ENCODE measurements around the gene PPP1R7.
"Not testable (repeated sequence)": the region's sequence is repeated elsewhere in the genome, so short reads cannot be mapped to it uniquely, and the experiment has no call there.

Gene PPP1R7

DNA sequence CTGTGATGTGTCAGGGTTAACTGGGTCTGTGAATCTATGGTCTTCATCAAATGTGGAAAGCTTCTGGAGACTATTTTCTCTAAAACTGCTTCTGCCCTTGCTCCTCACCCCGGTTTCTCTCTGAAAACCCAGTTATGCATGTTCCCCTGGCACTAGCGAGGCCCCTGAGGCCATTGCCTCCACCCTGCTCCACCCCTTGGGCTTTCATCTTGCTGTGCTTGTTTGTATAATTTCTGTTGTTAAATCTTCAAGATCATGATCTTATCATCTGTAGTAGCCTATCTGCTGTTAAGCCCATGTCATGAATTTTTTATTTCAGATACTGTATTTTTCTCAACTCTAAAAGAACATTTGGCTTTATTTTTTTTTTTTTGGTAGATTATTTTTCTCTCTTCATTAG, 23.3 kb downstream of the PPP1R7 start:
- DNase-seq, result no peak

DNA sequence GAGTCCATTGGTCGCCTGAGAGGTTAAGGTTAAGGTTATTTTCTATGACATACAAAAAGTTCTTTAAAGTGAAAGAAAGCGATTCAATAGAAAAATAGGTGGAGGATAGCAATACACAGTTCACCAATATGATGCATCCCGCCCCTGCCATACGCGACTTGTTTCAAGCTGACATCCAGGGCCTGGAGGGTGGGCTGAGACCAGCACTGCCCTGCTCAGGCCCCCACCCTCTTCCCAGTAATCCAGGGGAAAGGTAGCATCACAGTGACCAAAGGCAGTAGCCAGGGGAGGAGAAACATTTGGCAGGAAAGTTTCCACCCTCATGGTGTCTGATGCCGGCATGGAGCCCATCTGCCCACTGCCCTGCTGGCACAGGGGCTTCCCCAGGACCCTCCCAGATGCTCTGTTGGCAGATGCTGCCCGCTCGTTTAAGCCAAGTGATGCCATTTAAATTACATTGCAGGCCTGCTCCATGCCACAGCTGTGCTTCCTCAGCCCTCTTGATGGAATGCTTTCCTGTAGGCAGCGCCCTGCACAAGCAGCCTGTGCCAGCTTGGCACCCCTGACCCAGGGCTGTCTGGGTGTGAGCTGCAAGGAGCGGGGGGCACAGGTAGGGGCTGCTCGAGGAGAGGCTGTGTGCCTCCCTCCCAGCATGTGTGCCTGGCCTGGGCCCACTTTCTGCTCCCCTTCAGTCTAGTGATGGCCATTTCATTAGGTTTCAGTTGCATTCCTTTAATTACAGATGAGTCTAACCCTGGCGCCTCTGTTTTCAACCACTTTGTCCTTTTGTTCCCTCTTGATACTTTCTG, 27.5 kb downstream of the PPP1R7 start:
- no peak for DNase-seq

DNA sequence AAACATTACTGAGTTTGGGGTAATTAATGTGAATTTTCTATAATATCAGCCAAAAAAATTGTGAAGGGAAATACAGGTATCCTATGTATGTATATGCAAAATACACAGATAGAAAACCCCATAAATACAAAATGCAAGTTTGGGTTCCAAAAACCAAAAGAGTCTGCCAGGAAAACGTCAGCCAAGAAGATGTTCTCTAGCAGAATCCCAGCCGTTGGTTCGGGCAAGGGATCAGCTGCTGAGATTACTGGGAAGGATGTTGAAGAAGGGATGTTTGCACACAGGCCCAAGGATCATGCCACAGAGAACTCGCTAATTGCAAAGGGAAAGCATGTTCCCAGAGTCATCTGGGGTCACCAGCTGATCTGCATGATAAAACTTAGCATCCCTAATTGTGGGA, 28.7 kb downstream of the PPP1R7 start:
- DNase-seq, result no peak

DNA sequence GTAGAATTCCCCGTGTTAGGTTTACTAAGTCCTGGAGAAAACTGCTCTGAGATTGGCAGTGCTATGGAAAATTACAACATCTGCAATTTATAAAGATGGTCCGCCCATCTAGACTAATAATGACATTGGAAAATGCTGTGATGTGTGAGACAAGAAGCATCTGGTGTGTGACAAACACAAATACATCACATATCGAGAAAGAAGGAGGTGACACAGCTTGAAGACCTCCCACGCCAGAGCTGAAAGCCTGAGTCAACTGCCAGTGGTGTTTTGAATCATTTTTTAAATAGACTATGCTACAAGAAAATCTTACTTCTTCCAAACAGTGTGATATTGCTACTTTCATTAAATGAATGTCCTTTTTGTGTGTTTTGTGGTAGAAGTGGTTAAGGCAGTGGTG, 29.6 kb downstream of the PPP1R7 start:
- no peak for DNase-seq

DNA sequence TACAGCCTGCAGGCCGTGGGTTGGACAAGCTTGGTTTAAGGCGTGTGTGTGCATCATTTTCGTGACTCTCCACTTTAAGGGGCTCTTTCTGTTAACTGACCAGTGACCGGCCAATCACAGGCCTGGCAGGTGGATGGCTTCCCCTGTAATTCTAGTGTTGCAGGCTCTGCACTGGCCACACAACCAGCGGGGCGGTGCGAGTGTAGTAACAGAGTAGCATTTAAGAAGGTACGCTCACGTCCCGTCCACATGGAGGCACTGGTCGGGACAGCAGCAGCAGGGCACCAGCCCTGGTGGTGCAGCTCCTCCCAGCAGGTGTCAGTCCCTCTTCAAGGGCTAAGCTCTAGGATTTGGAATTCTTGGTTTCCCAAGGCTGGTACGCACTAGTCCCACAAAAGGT, 30.2 kb downstream of the PPP1R7 start:
- no peak for DNase-seq

DNA sequence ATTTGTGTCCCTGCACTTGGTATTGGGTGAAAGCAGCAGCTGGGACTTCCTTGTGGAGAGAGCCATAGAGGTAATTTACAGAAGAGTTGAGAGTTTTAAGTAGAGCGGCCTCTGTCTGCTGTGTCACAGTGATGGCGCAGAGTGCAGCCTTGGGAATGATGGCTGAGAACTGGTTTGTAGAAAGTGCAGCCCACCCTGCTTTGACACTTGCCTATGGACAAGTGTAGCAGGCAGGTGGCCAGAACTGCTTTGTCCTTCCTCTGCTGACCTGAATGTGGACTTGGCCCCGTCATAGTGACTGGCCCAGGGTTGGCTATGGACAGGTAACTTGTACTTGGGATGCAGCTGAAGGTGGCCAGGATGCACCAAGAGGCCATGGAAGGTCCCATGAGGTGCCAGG, 31.9 kb downstream of the PPP1R7 start:
- no peak for DNase-seq

DNA sequence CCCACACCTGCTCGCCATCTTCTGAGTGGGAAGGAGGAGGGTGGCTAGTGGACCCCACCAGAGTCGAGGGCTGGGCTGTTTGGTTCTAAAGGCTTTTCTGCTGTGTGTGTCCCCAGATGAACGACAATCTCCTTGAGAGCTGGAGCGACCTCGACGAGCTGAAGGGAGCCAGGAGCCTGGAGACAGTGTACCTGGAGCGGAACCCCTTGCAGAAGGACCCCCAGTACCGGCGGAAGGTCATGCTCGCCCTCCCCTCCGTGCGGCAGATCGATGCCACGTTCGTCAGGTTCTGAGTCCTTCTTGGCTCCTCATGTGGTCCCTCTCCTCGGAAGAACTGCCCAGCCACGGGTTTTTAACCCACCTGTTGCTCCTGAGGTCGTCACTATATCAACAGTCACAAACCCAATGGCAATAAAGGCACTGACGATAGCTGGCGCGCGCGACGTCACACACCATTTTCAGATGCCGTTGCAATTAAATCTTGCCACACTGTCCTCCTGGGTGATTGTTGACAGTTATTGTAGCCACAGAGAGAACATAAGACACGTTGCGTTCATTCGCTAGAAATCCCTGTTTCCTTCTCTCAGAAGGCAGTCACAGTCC, 32.4 kb downstream of the PPP1R7 start:
- no peak for DNase-seq

DNA sequence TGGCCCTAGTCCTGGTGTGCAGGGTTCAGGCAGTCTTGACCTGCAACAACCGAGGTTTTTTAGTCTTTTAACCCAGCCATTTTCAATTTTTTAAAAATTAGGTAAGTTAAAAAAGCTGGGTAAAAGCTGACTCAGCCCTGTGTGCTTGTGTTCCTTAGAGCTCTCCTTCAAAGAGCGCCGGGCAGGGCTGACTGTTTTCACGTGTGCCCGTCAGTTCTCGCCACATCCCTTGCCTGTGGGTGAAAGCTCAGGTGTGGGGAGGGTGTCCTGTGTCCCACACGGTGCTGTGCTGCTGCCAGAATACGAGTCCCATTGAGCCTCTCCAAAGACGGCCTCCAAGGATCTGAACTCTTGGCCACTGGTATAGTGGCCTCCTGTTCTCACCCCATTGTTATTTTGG, 33.0 kb downstream of the PPP1R7 start:
- DNase-seq, result no peak

DNA sequence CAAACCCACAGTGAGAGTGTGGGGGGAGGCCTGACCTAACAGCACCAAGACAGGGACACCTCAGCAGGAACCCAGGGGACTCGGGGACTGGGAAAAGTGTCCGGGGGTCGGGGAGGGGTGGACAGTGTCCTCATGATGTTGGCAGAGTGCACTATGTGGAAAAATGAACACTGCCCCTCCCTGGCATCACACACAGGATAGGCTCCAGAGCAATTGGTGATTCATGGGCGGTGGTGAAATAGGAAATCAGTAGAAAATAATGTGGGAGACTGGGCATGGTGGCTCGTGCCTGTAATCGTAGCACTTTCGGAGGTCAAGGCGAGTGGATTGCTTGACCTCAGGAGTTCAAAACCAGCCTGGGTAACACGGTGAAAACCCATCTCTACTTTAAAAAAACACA, 34.6 kb downstream of the PPP1R7 start:
- no peak for DNase-seq

DNA sequence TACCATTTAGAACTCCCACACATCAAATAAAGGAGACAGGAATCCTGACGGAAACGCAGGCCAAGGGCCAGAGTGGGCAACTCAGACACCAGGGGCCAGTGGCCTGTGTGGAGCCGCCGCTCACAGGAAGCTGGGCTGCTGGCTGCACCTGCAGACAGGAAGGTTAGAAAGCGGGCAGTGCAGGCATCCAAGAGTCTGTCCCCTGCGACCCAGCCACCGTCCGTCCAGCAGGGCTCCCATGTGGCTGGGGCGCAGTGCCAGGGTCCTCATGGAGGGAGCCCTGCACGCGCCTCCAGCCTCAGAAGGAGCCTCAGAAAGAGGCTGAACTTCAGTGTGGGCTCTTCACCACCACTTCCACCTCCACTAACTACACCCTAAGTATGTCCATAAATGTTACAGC, 35.7 kb downstream of the PPP1R7 start:
- no peak for DNase-seq

DNA sequence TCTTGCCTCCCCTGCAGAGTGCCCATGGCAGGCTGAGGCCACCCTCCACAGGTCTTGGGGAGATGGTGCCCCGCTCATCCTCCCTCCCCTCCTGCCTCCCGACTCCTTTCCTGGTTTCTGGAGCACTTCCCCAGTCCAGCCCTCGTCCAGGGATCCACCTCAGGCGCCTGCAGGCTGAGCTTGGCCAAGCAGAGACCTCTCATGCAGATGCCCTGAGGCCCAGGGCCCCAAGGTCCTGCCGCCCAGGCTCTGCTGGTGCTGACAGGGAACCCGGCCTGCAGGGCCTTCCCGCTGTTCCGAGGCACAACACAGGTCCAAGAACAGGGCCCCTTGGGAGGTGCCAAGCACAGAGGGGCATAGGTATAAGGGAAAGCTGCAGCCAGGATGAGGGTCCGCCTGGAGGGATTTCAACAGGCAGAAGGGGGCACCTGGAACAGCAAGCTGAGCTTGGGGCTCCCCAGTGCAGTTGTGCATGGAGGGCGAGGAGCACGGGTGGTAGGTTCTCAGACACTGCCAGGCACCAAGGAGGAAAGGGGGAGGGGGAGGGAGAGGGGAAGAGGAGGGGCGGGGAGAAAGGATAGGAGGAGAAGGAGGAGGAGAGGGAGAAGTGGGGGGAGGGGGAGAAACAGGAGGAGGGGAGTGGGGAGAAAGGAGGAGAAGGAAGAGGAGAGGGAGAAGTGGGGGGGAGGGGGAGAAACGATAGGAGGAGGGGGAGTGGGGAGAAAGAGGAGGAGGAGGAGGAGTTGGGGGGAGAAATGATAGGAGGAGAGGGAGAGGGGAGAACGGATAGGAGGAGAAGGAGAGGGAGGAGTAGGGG, 37.0 kb downstream of the PPP1R7 start:
- no peak for DNase-seq

DNA sequence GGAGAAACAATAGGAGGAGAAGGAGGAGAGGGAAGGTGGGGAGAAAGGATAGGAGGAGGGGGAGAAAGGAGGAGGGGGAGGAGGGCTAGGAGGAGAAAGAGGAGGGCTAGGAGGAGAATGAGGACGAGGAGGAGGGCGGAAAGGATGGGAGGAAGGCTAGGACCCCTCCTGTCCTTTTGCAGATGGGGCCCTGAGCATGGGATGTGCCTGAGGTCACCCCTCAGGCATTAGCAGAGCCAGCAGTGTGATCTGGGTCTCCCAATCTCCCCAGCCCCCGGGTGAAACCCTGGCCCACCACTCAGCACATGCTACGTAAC, 37.6 kb downstream of the PPP1R7 start:
- no peak for DNase-seq

DNA sequence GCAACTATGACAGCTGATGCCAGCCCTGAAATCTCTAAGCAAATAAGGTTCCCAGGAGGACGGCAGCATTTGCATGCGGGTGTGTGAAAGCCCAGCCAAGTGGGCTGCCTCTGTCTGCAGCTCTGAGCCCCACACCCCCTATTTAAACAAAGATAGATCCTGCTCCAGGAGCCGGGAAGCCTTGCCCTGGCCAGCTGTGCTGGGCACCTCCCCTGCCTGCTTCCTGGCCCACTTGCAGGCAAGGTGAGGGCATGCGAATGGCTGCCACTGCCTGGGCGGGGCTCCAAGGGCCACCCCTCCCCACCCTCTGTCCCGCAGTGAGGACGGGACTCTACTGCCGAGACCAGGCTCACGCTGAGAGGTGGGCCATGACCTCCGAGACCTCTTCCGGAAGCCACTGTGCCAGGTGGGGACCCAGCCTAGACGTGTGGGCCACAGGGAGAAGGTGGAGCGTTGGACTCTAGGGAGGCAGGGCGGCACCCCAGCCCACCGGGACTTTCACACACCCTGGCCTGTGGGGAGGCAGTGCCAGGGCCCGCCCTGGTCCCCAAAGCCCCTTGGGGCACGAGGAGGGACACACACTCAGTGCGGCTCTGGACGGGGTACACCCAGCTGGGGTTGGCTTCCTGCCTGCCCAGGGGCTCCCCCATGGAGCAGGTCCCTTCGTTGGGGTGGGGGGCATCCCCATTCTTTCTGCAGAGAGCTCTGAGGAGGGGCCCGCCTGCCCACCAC, 38.3 kb downstream of the PPP1R7 start, which contains the start of gene ANO7:
TSS of gene ANO7 (plus strand) at position 317 of the 732 bp plus-strand sequence. CDS start 1,387 bp downstream, outside the sequence.
- DNase-seq, result no peak

DNA sequence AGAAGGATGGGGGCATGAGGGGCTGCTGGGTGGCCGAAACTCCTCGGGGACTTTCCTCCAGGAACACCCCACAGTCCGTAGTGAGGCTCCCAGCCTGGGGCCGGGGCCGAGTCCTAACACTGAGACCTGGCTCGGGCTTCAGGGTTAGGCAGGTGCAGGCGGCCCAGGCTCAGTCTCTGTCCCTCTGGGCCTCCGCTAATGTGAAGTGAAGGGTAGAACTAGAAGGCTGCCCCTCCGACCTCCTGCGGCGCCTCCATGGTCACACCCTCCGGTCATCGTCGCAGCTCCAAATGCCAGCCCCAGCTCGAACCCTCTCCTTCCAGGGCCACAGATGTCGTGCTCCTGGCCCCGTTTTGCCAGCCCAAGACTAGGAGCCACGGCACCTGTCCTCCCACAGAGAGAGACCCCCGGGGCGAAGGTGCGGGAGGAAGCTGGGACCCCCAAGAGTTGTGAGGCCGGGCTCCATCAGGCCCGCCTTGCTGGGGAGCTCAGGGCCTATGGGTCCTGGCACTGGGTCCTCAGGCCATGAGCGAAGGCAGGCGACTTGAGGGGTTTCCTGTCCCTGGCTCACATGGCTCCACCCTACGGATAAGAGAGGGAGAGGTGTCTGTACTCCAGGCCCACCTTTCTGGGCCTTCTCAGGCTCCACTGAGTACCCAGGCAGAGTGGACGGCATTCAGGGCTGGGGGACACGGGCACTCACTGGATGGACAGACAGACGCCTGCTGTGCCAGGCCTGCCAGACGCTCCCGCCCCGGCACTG, 39.0 kb downstream of the PPP1R7 start:
- DNase-seq, result no peak

DNA sequence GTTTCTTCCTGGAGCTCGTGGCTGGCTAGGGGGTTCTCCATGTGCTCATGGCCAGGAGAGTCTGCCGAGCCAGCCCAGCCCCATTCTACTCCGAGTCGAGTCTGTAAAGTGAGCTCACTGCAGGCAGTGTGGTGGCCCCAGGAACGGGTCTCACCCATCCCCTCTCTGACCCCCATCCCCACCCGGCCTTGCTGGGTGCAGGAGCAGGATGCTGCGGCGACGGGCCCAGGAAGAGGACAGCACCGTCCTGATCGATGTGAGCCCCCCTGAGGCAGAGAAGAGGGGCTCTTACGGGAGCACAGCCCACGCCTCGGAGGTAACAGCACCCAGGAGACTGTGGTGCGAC, 39.6 kb downstream of the PPP1R7 start:
- DNase-seq, result no peak

DNA sequence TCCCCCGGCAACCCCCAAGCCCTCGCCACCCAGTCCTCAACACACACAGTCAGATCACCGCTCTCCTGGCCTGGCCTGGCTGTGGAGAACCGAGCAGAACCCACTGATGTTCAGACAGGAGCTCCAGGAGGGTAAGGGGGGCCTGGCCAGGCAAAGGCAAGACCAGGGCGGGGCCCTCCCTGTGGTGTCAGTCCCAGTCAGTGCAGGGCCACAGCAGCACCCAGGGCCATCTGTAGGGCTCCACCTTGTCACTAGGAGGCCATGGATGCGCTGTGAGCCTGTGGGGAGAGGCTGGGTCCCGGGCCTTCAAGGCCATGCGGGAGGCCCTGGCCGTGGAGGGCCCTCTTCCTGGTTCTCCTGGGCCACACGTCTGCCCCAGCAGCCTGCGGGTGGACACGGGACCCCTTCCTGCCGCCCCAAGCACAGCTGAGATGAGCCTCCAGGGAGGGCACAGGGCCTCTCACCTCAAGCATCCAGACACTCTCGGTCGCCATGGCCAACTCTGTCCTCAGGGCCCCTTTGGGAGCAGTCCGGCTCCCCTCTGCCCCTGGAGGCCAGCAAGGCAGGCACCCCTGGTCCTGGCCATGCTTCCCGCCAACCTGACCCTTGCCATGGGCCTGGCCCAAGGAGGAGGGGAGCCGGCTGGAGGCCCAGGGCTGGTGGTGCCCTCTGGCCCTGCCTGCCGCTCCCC, 40.2 kb downstream of the PPP1R7 start:
- no peak for DNase-seq

DNA sequence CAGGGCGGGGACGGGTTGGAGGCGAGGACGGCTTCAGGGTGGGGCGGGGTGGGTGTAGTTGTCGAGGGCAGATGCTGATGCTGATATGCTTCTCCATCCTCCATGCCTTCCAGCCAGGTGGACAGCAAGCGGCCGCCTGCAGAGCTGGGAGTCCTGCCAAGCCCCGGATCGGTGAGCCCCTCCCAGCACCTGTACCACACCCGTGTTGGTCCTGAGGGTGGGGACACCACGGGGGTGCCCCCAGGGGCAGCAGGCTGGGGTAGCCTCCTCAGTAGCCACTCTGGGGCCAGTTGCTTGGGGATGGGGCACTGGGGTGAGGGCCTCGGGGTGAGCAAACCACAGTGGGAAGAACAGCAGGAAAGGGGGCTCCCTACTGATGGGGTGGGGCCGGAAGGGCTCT, 40.8 kb downstream of the PPP1R7 start:
- DNase-seq, result no peak

DNA sequence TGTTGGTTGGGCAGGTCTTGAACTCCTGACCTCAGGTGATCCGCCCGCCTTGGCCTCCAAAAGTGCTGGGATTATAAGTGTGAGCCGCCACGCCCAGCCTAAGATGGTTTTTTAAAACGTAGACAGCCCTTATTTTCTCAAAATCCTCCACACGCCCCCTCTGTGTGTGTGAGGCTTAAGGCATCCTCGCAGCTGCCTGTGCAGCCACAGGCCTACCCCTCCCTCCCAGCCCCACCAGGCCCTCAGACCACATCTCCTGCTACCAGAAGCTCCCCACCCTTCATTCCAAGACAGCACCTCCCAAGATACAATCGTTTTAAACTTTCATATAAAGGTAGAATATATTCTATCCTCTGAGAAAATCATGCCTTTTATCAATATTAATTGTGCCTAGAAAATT, 43.0 kb downstream of the PPP1R7 start:
- no peak for DNase-seq

DNA sequence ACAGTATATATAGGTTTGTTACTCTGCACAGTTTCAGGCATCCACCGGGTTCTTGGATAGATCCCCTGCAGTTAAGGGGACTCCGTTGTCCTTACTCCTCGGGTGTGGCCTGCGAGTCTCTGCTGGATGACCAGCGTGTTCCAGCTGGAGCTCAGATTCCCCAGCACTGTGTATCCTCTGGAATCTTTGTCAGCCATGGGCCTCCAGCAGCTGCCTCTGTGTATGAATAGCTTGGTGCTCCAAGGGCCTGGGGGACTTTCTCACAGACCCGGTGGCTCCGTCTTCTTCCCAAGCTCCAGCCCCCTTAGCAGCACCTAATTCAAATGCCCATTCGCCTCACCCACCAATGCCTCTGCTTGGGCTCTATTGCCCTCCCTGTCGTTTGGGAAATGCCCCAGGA, 44.5 kb downstream of the PPP1R7 start:
- no peak for DNase-seq

DNA sequence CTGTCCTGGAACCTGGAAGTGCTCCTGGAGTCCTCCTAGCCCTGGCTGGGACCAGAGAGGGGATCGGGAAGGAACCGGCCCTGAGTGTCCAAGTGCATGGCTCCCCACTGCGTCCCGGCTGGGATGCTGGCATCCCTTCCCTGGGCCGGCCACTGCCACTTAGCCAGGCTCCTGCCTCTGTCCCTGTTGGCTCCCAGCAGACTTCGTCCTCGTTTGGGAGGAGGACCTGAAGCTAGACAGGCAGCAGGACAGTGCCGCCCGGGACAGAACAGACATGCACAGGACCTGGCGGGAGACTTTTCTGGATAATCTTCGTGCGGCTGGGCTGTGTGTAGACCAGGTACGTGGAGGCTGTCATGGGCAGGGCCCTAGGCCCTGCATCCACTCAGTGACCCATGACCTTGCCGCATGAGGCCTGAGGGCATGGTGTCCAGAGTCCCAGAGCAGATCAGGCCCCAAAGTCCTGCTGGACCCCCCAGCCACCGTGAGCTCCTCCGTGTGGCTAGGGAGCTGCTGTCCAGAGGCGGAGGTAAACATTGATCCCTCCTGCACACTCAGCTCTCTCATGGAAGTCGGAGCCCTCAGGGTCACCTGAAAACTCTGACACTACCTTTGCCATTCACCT, 45.4 kb downstream of the PPP1R7 start:
- no peak for DNase-seq

DNA sequence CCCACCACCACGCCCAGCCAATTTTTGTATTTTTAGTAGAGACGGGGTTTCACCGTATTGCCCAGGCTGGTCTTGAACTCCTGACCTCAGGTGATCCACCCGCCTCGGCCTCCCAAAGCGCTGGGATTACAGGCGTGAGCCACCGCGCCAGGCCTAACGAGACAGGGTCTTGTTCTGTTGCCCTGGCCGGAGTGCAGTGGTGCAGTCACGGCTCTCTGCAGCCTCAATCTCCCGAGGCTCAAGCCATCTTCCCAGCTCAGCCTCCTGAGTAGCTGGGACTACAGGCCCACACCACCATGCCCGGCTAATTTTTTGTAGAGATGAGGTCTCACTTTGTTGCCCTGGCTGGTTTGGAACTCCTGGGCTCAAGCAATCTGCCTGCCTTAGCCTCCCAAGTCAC, 47.0 kb downstream of the PPP1R7 start:
- not testable (repeated sequence) for DNase-seq

Data from inflammatory macrophage (primary cell).